Muscle layer of duodenum (tissue), 2 donors: Measurements from ENCODE around the gene ZNF579.
"Not testable (repeated sequence)": the region's sequence is repeated elsewhere in the genome, so short reads cannot be mapped to it uniquely, and the experiment has no call there.

ENCODE experiments used
- H3K27ac ChIP-seq: one replicate; pipeline ENCODE4 v1.7.0; 2013; ENCODE audit warnings: mild to moderate bottlenecking, low read length
- H3K27me3 ChIP-seq: one replicate; pipeline ENCODE4 v1.7.0; 2013; ENCODE audit warnings: low read depth, mild to moderate bottlenecking, control low read depth, low read length
- H3K36me3 ChIP-seq, 2 donors: one replicate each; pipeline ENCODE4 v1.7.0; 2013; ENCODE audit warnings: low read length in 2 of 2, control low read depth in 1 of 2, mild to moderate bottlenecking in 1 of 2; ENCODE audit not compliant: insufficient read depth in 2 of 2, control insufficient read depth in 1 of 2
- H3K4me1 ChIP-seq, 2 donors: one replicate each; pipeline ENCODE4 v1.7.0; 2013; ENCODE audit warnings: low read length in 2 of 2, mild to moderate bottlenecking in 2 of 2, control low read depth in 1 of 2, moderate library complexity in 1 of 2; ENCODE audit not compliant: insufficient read depth in 2 of 2, control insufficient read depth in 1 of 2
- H3K4me3 ChIP-seq, 2 donors: one replicate each; pipeline ENCODE4 v1.7.0; 2013; ENCODE audit warnings: low read length in 2 of 2, low read depth in 1 of 2, mild to moderate bottlenecking in 1 of 2
- H3K9me3 ChIP-seq, 2 donors: one replicate each; pipeline ENCODE4 v1.7.0; 2013; ENCODE audit warnings: low read length in 2 of 2, control low read depth in 1 of 2, mild to moderate bottlenecking in 1 of 2; ENCODE audit not compliant: control insufficient read depth in 1 of 2
- donor health status: healthy.

Gene ZNF579

GRCh38 chr19:55579766-55580621 is 654 bp downstream of the ZNF579 start:
- Histone ChIP-seq H3K4me3 (peak overlapping the region; percentile 71 to 77), H3K9me3 (no peaks in the 10 kb centered on the region), H3K27me3 (no peaks in the 10 kb centered on the region), H3K27ac (peak overlapping the region; percentile 69), H3K36me3 (peaks cover 9 to 24% of the 10 kb centered on the region in 2 donors), H3K4me1 (peaks cover 6 to 24% of the 10 kb centered on the region in 2 donors)

GRCh38 chr19:55578761-55579747 is 1.6 kb downstream of the ZNF579 start:
- Histone ChIP-seq H3K36me3 (peaks cover 9 to 24% of the 10 kb centered on the region in 2 donors), H3K9me3 (no peaks in the 10 kb centered on the region), H3K4me3 (peak overlapping the region; percentile 71 to 77), H3K27ac (no peak overlapping the region), H3K4me1 (peaks cover 6 to 24% of the 10 kb centered on the region in 2 donors), H3K27me3 (no peaks in the 10 kb centered on the region)

GRCh38 chr19:55578031-55578760 is 2.5 kb downstream of the ZNF579 start:
- H3K27me3 ChIP-seq: no peaks in the 10 kb centered on the region
- H3K4me3 ChIP-seq: no peak overlapping the region
- no peak overlapping the region for H3K27ac ChIP-seq
- H3K4me1 ChIP-seq: peaks cover 6 to 24% of the 10 kb centered on the region in 2 donors
- peaks cover 9 to 24% of the 10 kb centered on the region in 2 donors for H3K36me3 ChIP-seq
- H3K9me3 ChIP-seq: no peaks in the 10 kb centered on the region

GRCh38 chr19:55576746-55577145 is 3.9 kb downstream of the ZNF579 start:
- Histone ChIP-seq H3K4me3 (no peak overlapping the region), H3K9me3 (no peaks in the 10 kb centered on the region), H3K27me3 (no peaks in the 10 kb centered on the region), H3K27ac (no peak overlapping the region), H3K4me1 (peaks cover 6 to 17% of the 10 kb centered on the region in 2 donors), H3K36me3 (peaks cover 9 to 24% of the 10 kb centered on the region in 2 donors)

GRCh38 chr19:55573929-55574328 is 6.7 kb downstream of the ZNF579 start:
- H3K4me1 ChIP-seq, H3K9me3 ChIP-seq, H3K27me3 ChIP-seq, H3K27ac ChIP-seq, H3K4me3 ChIP-seq: not testable (repeated sequence)
- H3K36me3 ChIP-seq: peaks cover 9 to 22% of the 10 kb centered on the region in 2 donors

GRCh38 chr19:55569477-55569876 is 11.2 kb downstream of the ZNF579 start:
- H3K36me3 ChIP-seq, H3K4me1 ChIP-seq, H3K4me3 ChIP-seq, H3K27me3 ChIP-seq, H3K9me3 ChIP-seq, H3K27ac ChIP-seq: not testable (repeated sequence)

- no peaks in the 10 kb centered on the region for H3K4me1 ChIP-seq
- H3K27ac ChIP-seq: no peak overlapping the region
- H3K4me3 ChIP-seq: no peak overlapping the region
- H3K27me3 ChIP-seq: no peaks in the 10 kb centered on the region
- H3K9me3 ChIP-seq: no peaks in the 10 kb centered on the region
- no peaks in the 10 kb centered on the region for H3K36me3 ChIP-seq
These were observed 12.8 kb downstream of the ZNF579 start for GRCh38 chr19:55567708-55568328.

- no peaks in the 10 kb centered on the region for H3K9me3 ChIP-seq
- H3K36me3 ChIP-seq: no peaks in the 10 kb centered on the region
- H3K4me1 ChIP-seq: no peaks in the 10 kb centered on the region
- no peak overlapping the region for H3K4me3 ChIP-seq
- H3K27me3 ChIP-seq: no peaks in the 10 kb centered on the region
- no peak overlapping the region for H3K27ac ChIP-seq
These were observed 13.8 kb downstream of the ZNF579 start for GRCh38 chr19:55566823-55567222.

GRCh38 chr19:55563261-55563690 is 17.4 kb downstream of the ZNF579 start:
- no peak overlapping the region for H3K4me3 ChIP-seq
- H3K4me1 ChIP-seq: no peaks in the 10 kb centered on the region
- H3K27me3 ChIP-seq: no peaks in the 10 kb centered on the region
- H3K36me3 ChIP-seq: no peaks in the 10 kb centered on the region
- H3K9me3 ChIP-seq: peaks cover 0 to 4% of the 10 kb centered on the region in 2 donors
- no peak overlapping the region for H3K27ac ChIP-seq

- Histone ChIP-seq H3K4me3 (no peak overlapping the region), H3K27ac (no peak overlapping the region), H3K36me3 (no peaks in the 10 kb centered on the region), H3K9me3 (peaks cover 0 to 4% of the 10 kb centered on the region in 2 donors), H3K4me1 (no peaks in the 10 kb centered on the region), H3K27me3 (no peaks in the 10 kb centered on the region)
These were observed 21.0 kb downstream of the ZNF579 start for GRCh38 chr19:55559684-55560083.
